Neural cell (in vitro differentiated cells): Measurements from ENCODE around the gene HDHD3. TPM values are rescaled to one million over a fixed set of nuclear protein-coding genes. Genes with fewer than 3 reads are reported as not detected.

Experiments used
- H2AFZ ChIP-seq: fragments of 200-600, 300-800 bp; sonication (generic), shearing (Covaris generic); 2 replicates; pipeline ENCODE4 v1.6.0; 2014; ENCODE audit warnings: low read depth, mild to moderate bottlenecking, antibody characterized with exemption, low read length, moderate library complexity
- H3F3A ChIP-seq: fragments of 200-600 bp; shearing (Covaris generic); 2 replicates; pipeline ENCODE4 v1.6.1; 2016; ENCODE audit warnings: mild to moderate bottlenecking, moderate library complexity, mixed read lengths, antibody characterized with exemption, low read length; ENCODE audit not compliant: insufficient read depth, poor library complexity, severe bottlenecking
- H3K27ac ChIP-seq: fragments of 200-600, 300-800 bp; sonication (generic), shearing (Covaris generic); 2 replicates; pipeline ENCODE4 v1.5.1; 2014; ENCODE audit warnings: mild to moderate bottlenecking, low read length, moderate library complexity
- H3K27me3 ChIP-seq: fragments of 300-800, 200-600 bp; sonication (generic), shearing (Covaris generic); 2 replicates; pipeline ENCODE4 v1.6.0; 2014; ENCODE audit warnings: mild to moderate bottlenecking, low read depth, low read length, moderate library complexity; ENCODE audit not compliant: insufficient read depth
- H3K36me3 ChIP-seq: fragments of 300-800, 200-600 bp; sonication (generic), shearing (Covaris generic); 2 replicates; pipeline ENCODE4 v1.5.1; 2014; ENCODE audit warnings: mild to moderate bottlenecking, antibody characterized with exemption, low read length, moderate library complexity; ENCODE audit not compliant: insufficient read depth
- H3K4me2 ChIP-seq: fragments of 300-800, 200-600 bp; sonication (generic), shearing (Covaris generic); 2 replicates; pipeline ENCODE4 v1.6.0; 2014; ENCODE audit warnings: mild to moderate bottlenecking, low read length
- H3K4me3 ChIP-seq: fragments of 300-800, 200-600 bp; sonication (generic), shearing (Covaris generic); 2 replicates; pipeline ENCODE4 v1.5.1; 2014; ENCODE audit warnings: mild to moderate bottlenecking, low read length, moderate library complexity
- H3K79me2 ChIP-seq: fragments of 200-600 bp; shearing (Covaris generic); replicated peaks from 2 replicates; pipeline ENCODE4 v1.6.0; 2014; ENCODE audit warnings: mild to moderate bottlenecking, low read length, moderate library complexity; ENCODE audit not compliant: insufficient read depth
- H3K9ac ChIP-seq: fragments of 300-800, 200-600 bp; sonication (generic), shearing (Covaris generic); 2 replicates; pipeline ENCODE4 v1.6.1; 2016; ENCODE audit warnings: mild to moderate bottlenecking, low read length, mixed read lengths
- H3K9me2 ChIP-seq: fragments of 200-600 bp; shearing (Covaris generic); 2 replicates; pipeline ENCODE4 v1.6.1; 2016; ENCODE audit warnings: mild to moderate bottlenecking, low read length, mixed read lengths; ENCODE audit not compliant: insufficient read depth
- H3K9me3 ChIP-seq: fragments of 200-600, 300-800 bp; sonication (generic), shearing (Covaris generic); 2 replicates; pipeline ENCODE4 v1.6.1; 2016; ENCODE audit warnings: mild to moderate bottlenecking, mixed run types, low read length, moderate library complexity, mixed read lengths
- H4K20me1 ChIP-seq: fragments of 200-600 bp; shearing (Covaris generic); 2 replicates; pipeline ENCODE4 v1.6.1; 2016; ENCODE audit warnings: mild to moderate bottlenecking, mixed run types; ENCODE audit not compliant: insufficient read depth
- CTCF ChIP-seq: fragments of 450-650 bp; IDR thresholded peaks from 2 replicates; pipeline ENCODE4 v1.5.1; 2014; ENCODE audit warnings: antibody characterized with exemption, mild to moderate bottlenecking, moderate library complexity; ENCODE audit not compliant: poor library complexity, severe bottlenecking
- EP300 ChIP-seq: fragments of 450-650 bp; conservative IDR thresholded peaks from 2 replicates; pipeline ENCODE4 v1.6.1; 2014; ENCODE audit warnings: antibody characterized with exemption, mild to moderate bottlenecking, moderate library complexity; ENCODE audit not compliant: poor library complexity, severe bottlenecking
- EZH2 ChIP-seq: fragments of 200-600, 300-800 bp; shearing (Covaris generic), sonication (generic); IDR thresholded peaks from 2 replicates; pipeline ENCODE4 v1.6.1; 2014; ENCODE audit warnings: antibody characterized with exemption, low read length, borderline replicate concordance, mild to moderate bottlenecking; ENCODE audit not compliant: insufficient read depth, poor library complexity, severe bottlenecking
- MXI1 ChIP-seq: fragments of 450-650 bp; conservative IDR thresholded peaks from 2 replicates; pipeline ENCODE4 v1.6.1; 2014; ENCODE audit warnings: antibody characterized with exemption, mild to moderate bottlenecking; ENCODE audit not compliant: poor library complexity, severe bottlenecking
- POLR2AphosphoS5 ChIP-seq: IDR thresholded peaks from 2 replicates; pipeline ENCODE4 v1.6.1; 2012
- RAD21 ChIP-seq: fragments of 450-650 bp; conservative IDR thresholded peaks from 2 replicates; pipeline ENCODE4 v1.6.1; 2014; ENCODE audit warnings: antibody characterized with exemption, mild to moderate bottlenecking, moderate library complexity
- REST ChIP-seq: IDR thresholded peaks from 2 replicates; pipeline ENCODE4 v1.6.1; 2012; ENCODE audit warnings: borderline replicate concordance
- SMC3 ChIP-seq: fragments of 450-650 bp; conservative IDR thresholded peaks from 2 replicates; pipeline ENCODE4 v1.6.1; 2014; ENCODE audit warnings: antibody characterized with exemption, mild to moderate bottlenecking, moderate library complexity; ENCODE audit not compliant: poor library complexity
- TAF1 ChIP-seq: IDR thresholded peaks from 2 replicates; pipeline ENCODE4 v1.6.1; 2012; ENCODE audit warnings: low read depth
- polyA plus RNA-seq: library from polyadenylated mRNA; depleted of rRNA; stranded (reverse); fragments of >200 nt; gene quantifications from 2 replicates; pipeline ENCODE4 v1.2.3, GENCODE V29; 2014

HDHD3 gene
- polyA plus RNA-seq, 1 donor from 2014 or later = 31.2 TPM

GRCh38 chr9:113395000-113395861 lies 18.4 kb upstream of the HDHD3 start:
- Histone ChIP-seq H4K20me1 (no peaks in the 10 kb centered on the region), H3F3A (no peaks in the 10 kb centered on the region), H3K4me2 (no peak overlapping the region), H2AFZ (no peak overlapping the region), H3K9me2 (no peaks in the 10 kb centered on the region), H3K4me3 (no peak overlapping the region), H3K9ac (no peak overlapping the region), H3K79me2 (peaks cover 16% of the 10 kb centered on the region), H3K9me3 (no peaks in the 10 kb centered on the region), H3K27me3 (no peaks in the 10 kb centered on the region), H3K36me3 (no peaks in the 10 kb centered on the region), H3K27ac (no peak overlapping the region)
- no peak for TF ChIP-seq TAF1
- TF ChIP-seq POLR2AphosphoS5 = no peak
- no peak for TF ChIP-seq EZH2

GRCh38 chr9:113393281-113393680 lies 16.5 kb upstream of the HDHD3 start:
- H3K4me2 ChIP-seq = no peak overlapping the region
- H3K4me3 ChIP-seq = no peak overlapping the region
- no peak for TF ChIP-seq CTCF
- no peak for TF ChIP-seq EZH2
- TF ChIP-seq SMC3 = no peak
- no peak for TF ChIP-seq POLR2AphosphoS5
- no peak for TF ChIP-seq RAD21
- TF ChIP-seq TAF1 = no peak
- H3K79me2 ChIP-seq = peaks cover 4% of the 10 kb centered on the region
- H3K27ac ChIP-seq = no peak overlapping the region
- no peaks in the 10 kb centered on the region for H4K20me1 ChIP-seq
- H3F3A ChIP-seq = no peaks in the 10 kb centered on the region
- H3K36me3 ChIP-seq = no peaks in the 10 kb centered on the region
- H3K9ac ChIP-seq = no peak overlapping the region
- H2AFZ ChIP-seq = no peak overlapping the region
- H3K9me3 ChIP-seq = no peaks in the 10 kb centered on the region
- H3K27me3 ChIP-seq = no peaks in the 10 kb centered on the region
- no peaks in the 10 kb centered on the region for H3K9me2 ChIP-seq

DNA sequence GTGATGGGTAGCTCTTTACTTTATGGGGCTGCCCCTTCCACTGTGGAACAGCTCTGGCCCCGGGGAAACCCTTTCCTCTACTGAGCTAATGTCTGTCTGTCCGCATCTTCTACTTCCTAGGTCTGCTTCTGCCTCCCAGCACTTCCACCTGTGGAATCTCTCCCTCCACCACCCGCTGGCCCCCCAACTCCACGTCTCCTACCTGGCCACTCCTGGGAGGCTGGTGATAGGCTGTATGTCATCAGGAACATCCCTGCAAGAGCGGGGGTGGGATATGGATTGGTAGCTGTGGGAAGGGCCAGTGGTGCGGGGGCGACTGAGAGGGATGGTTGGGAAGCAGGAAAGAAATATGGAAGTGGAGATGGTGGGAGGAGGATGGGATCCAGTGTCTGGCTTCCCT lies 15.1 kb upstream of the HDHD3 start:
- TF ChIP-seq RAD21 (no peak), MXI1 (no peak), EP300 (no peak), CTCF (no peak), REST (no peak), TAF1 (no peak), POLR2AphosphoS5 (no peak), EZH2 (no peak), SMC3 (no peak)
- Histone ChIP-seq H4K20me1 (no peaks in the 10 kb centered on the region), H3K4me2 (no peak overlapping the region), H3F3A (no peaks in the 10 kb centered on the region), H3K27ac (no peak overlapping the region), H3K9ac (no peak overlapping the region), H3K4me3 (no peak overlapping the region), H3K36me3 (no peaks in the 10 kb centered on the region), H3K79me2 (no peaks in the 10 kb centered on the region), H3K9me3 (no peaks in the 10 kb centered on the region), H3K9me2 (no peaks in the 10 kb centered on the region), H3K27me3 (no peaks in the 10 kb centered on the region), H2AFZ (no peak overlapping the region)
